Left hindlimb (tissue), 1 donor: ENCODE data around the gene POP5.
"Not testable (repeated sequence)": the region's sequence is repeated elsewhere in the genome, so short reads cannot be mapped to it uniquely, and the experiment has no call there.

ENCODE experiments used
- DNase-seq: peaks from one replicate; pipeline ENCODE4 v3.0.0-alpha.2; 2018

The POP5 gene

GRCh38 chr12:120536064-120536791 is 45.0 kb downstream of the POP5 start:
- DNase-seq = no peak

- DNase-seq = peak; percentile 54
These were observed 46.2 kb downstream of the POP5 start for GRCh38 chr12:120534703-120535655.

GRCh38 chr12:120534203-120534702 is 46.9 kb downstream of the POP5 start, which contains the start of gene RNF10:
TSS of gene RNF10 (plus strand) at chr12:120534356. CDS start at chr12:120534812, 456 bp downstream.
- peak; percentile 82 for DNase-seq

GRCh38 chr12:120532701-120533238 is 48.4 kb downstream of the POP5 start:
- DNase-seq = no peak

- DNase-seq = not testable (repeated sequence)
These were observed 50.8 kb downstream of the POP5 start for GRCh38 chr12:120530418-120530761.

- peak; percentile 31 for DNase-seq
These were observed 51.4 kb downstream of the POP5 start for GRCh38 chr12:120529641-120530417.

GRCh38 chr12:120528861-120529525 is 52.2 kb downstream of the POP5 start, which contains the start of gene COQ5:
TSS of gene COQ5 (minus strand) at chr12:120529158. CDS start at chr12:120529141, 17 bp downstream.
- peak; percentile 95 for DNase-seq
